ENCODE results near the gene TNFRSF1B.

Gene TNFRSF1B

DNA sequence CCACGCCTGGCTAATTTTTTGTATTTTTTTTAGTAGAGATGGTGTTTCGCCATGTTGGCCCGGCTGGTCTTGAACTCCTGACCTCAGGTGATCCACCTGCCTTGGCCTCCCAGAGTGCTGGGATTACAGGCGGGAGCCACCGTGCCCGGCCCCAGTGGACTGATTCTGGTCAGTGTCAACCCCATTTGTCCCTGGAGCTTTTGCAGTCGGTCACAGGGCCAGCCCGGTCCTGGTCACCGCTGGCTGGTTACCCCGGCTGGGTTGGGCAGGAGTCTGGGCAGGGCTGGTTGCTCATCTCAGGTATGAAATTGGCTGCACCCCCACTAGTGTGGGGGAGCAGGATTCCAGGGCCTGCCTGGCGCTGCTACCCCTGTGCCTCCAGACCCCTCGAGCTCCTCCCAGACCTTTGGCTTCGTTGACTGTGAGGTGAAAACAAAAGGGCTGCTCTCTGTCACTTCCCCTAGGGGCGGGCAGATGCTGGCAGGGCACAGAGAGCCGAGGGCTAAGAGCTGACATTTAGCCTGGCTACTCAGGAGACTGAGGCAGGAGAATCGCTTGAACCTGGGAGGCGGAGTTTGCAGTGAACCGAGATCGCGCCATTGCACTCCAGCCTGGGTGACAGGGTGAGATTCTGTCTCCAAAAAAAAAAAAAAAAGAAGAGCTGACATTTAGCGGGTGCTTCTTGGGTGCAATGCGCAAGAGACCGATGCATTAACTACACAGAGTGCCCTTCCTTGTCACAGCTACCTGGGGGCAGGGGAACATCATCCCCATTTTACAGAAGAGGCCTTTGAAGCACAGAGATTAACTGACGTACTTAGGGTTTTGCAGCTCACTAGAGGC, 10.6 kb downstream of the TNFRSF1B start:
- no peak for TF ChIP-seq ARNT (IDR thresholded peaks at IDR 0.05)
- no peak for TF ChIP-seq FOXA1 (IDR thresholded peaks at IDR 0.05)
- TF ChIP-seq FOXK2 (IDR thresholded peaks at IDR 0.05) = no peak
- TF ChIP-seq HDGF (IDR thresholded peaks at IDR 0.05; ENCODE audit: borderline replicate concordance) = no peak
- TF ChIP-seq SUZ12 (IDR thresholded peaks at IDR 0.05) = no peak
- no peak for TF ChIP-seq TARDBP (IDR thresholded peaks at IDR 0.05)
- no peak for TF ChIP-seq ZNF384 (IDR thresholded peaks at IDR 0.05)
- TF ChIP-seq SP1 (IDR thresholded peaks at IDR 0.05) = no peak
- TF ChIP-seq FOXM1 (IDR thresholded peaks at IDR 0.05; ENCODE audit: borderline replicate concordance) = no peak
- no peak for TF ChIP-seq CTBP1 (IDR thresholded peaks at IDR 0.05; ENCODE audit: borderline replicate concordance)
- TF ChIP-seq NFRKB (IDR thresholded peaks at IDR 0.05) = no peak
- TF ChIP-seq, protein P1, sequence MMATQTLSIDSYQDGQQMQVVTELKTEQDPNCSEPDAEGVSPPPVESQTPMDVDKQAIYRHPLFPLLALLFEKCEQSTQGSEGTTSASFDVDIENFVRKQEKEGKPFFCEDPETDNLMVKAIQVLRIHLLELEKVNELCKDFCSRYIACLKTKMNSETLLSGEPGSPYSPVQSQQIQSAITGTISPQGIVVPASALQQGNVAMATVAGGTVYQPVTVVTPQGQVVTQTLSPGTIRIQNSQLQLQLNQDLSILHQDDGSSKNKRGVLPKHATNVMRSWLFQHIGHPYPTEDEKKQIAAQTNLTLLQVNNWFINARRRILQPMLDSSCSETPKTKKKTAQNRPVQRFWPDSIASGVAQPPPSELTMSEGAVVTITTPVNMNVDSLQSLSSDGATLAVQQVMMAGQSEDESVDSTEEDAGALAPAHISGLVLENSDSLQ (IDR thresholded peaks at IDR 0.05) = no peak
- TF ChIP-seq LEF1 (IDR thresholded peaks at IDR 0.05; ENCODE audit: borderline replicate concordance) = no peak
- ChIA-PET CTCF (interaction anchor here (0.7 to 1.8 kb wide), 4 partner anchors 15 to 53 kb away, joined by 3 to 6 read pairs (median 4); no protein-coding TSS in a partner anchor), POLR2A (no interaction called here)
- no peak for DNase-seq (ENCODE audit: extremely low spot score)

DNA sequence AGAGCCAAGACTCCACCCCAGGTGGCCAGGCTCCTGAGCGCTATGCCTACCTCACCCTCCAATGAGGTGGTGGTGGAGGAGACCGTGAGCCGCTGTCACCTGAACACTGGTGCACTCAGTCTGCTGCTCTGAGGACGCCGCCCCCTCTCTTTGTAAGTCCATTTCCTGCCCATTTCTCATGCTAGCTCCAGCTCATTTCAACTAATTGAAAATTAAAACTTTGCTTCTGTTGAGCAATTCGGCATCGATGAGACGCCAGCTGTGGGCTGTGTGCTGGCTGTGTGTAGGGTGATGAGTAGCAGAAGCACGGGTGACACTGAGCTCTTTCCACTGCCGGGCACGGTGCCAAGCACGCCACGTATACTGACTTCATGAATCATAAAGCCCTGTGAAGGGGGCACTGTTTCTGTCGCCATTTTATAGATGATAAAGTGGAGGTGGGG, 11.2 kb downstream of the TNFRSF1B start:
- POLR2A ChIA-PET = no interaction called here
- CTCF ChIA-PET = interaction anchor here (0.7 to 1.8 kb wide), 4 partner anchors 15 to 53 kb away, joined by 3 to 6 read pairs (median 4); no protein-coding TSS in a partner anchor
- no peak for TF ChIP-seq LEF1 (IDR thresholded peaks at IDR 0.05; ENCODE audit: borderline replicate concordance)
- no peak for TF ChIP-seq ZNF384 (IDR thresholded peaks at IDR 0.05)
- TF ChIP-seq SUZ12 (IDR thresholded peaks at IDR 0.05) = no peak
- TF ChIP-seq FOXA1 (IDR thresholded peaks at IDR 0.05) = no peak
- TF ChIP-seq, protein P1 (IDR thresholded peaks at IDR 0.05) = no peak
- TF ChIP-seq BHLHE40 (IDR thresholded peaks at IDR 0.05; ENCODE audit: borderline replicate concordance) = no peak
- no peak for TF ChIP-seq ELF4 (IDR thresholded peaks at IDR 0.05)
- no peak for TF ChIP-seq HDGF (IDR thresholded peaks at IDR 0.05; ENCODE audit: borderline replicate concordance)
- TF ChIP-seq CTBP1 (IDR thresholded peaks at IDR 0.05; ENCODE audit: borderline replicate concordance) = no peak
- no peak for TF ChIP-seq FOXK2 (IDR thresholded peaks at IDR 0.05)
- TF ChIP-seq TARDBP (IDR thresholded peaks at IDR 0.05) = no peak
- DNase-seq (ENCODE audit: extremely low spot score) = no peak

DNA sequence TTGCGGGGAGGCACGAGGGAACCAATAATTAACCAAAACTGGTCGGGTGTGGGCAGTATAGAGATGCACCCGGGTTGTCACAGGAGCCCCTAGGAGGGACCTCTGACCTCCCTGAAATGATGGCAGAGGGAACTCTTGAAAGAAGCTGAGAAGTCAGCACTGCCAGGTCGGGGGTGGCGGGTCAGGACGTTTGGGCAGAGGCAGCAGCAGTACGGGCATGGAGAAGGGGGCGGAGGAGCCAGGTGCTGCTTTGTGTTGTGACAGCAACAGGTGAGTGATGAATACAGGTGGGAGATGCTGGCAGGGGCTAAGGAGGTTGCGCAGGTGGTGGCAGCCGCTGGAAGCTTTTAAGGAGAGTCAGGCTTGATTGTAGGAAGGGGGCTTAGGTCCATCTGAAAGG, 11.7 kb downstream of the TNFRSF1B start:
- no peak for DNase-seq (ENCODE audit: extremely low spot score)
- no peak for TF ChIP-seq FOXA1 (IDR thresholded peaks at IDR 0.05)
- TF ChIP-seq ARNT (IDR thresholded peaks at IDR 0.05) = no peak
- no peak for TF ChIP-seq L3MBTL2 (conservative IDR thresholded peaks at IDR 0.05)
- TF ChIP-seq FOXK2 (IDR thresholded peaks at IDR 0.05) = no peak
- TF ChIP-seq ELF4 (IDR thresholded peaks at IDR 0.05) = no peak
- TF ChIP-seq LEF1 (IDR thresholded peaks at IDR 0.05; ENCODE audit: borderline replicate concordance) = no peak
- TF ChIP-seq FOXM1 (IDR thresholded peaks at IDR 0.05; ENCODE audit: borderline replicate concordance) = no peak
- TF ChIP-seq NFRKB (IDR thresholded peaks at IDR 0.05) = no peak
- TF ChIP-seq TARDBP (IDR thresholded peaks at IDR 0.05) = no peak
- no peak for TF ChIP-seq BHLHE40 (IDR thresholded peaks at IDR 0.05; ENCODE audit: borderline replicate concordance)
- no peak for TF ChIP-seq SP1 (IDR thresholded peaks at IDR 0.05)
- TF ChIP-seq, protein P1 (IDR thresholded peaks at IDR 0.05) = no peak
- no peak for TF ChIP-seq HDGF (IDR thresholded peaks at IDR 0.05; ENCODE audit: borderline replicate concordance)
- CTCF ChIA-PET = interaction anchor here (1.8 kb wide), 1 partner anchor 54 kb away, joined by 6 read pairs; no protein-coding TSS in a partner anchor
- POLR2A ChIA-PET = no interaction called here

DNA sequence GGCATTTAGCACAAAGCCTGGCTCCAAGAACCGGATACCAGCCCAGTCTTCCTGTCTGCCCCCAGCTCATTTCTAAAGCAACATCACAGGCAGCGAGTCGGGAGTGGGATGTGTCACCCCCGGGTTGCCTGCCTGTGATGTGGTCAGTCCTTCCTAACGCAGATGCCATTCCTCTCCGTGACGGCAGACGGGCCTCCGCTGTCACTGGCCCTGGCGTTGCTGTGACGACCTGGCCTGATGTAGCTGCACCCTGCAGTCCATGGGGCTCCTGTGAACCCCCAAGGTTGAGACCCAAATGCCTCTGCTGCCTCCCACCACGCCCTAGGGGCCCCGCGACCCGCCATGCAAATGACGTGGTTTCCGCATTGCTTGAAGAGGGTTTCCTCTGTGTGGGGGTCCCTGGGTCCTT, 12.3 kb downstream of the TNFRSF1B start:
- ChIA-PET CTCF (interaction anchor here (1.8 kb wide), 1 partner anchor 54 kb away, joined by 6 read pairs; no protein-coding TSS in a partner anchor), POLR2A (no interaction called here)
- TF ChIP-seq CTBP1 (IDR thresholded peaks at IDR 0.05; ENCODE audit: borderline replicate concordance) (no peak), SP1 (IDR thresholded peaks at IDR 0.05) (no peak), HDGF (IDR thresholded peaks at IDR 0.05; ENCODE audit: borderline replicate concordance) (no peak), FOXM1 (IDR thresholded peaks at IDR 0.05; ENCODE audit: borderline replicate concordance) (no peak), SUZ12 (IDR thresholded peaks at IDR 0.05) (no peak), ELF4 (IDR thresholded peaks at IDR 0.05) (no peak), NFRKB (IDR thresholded peaks at IDR 0.05) (no peak), FOXA1 (IDR thresholded peaks at IDR 0.05) (no peak)
- TF ChIP-seq, protein P1 (IDR thresholded peaks at IDR 0.05) = no peak
- DNase-seq (ENCODE audit: extremely low spot score) = no peak

DNA sequence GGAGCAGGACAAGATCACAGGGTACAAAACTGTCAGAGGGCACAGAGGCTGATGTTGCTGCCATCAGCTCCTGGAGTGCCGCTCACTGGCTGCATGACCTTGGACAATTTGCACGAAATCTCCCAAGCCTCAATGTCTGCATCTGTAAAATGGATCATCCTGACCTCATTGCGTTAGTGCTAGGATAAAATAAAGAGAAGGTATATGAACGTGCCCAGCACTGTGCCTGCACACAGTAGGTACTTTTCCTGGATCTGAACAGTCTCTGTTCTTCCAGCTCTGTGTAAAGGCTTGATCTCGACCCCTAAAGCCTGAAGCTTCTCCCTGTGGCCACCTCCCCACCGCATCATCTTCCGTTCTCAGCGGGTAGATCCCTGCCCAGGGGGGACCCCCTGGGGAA, 12.9 kb downstream of the TNFRSF1B start:
- ChIA-PET CTCF (interaction anchor here (4.6 kb wide), 1 partner anchor 55 kb away, joined by 19 read pairs; no protein-coding TSS in a partner anchor), POLR2A (no interaction called here)
- no peak for TF ChIP-seq L3MBTL2 (conservative IDR thresholded peaks at IDR 0.05)
- no peak for TF ChIP-seq NFRKB (IDR thresholded peaks at IDR 0.05)
- TF ChIP-seq ELF4 (IDR thresholded peaks at IDR 0.05) = no peak
- TF ChIP-seq FOXA1 (IDR thresholded peaks at IDR 0.05) = no peak
- no peak for TF ChIP-seq ARNT (IDR thresholded peaks at IDR 0.05)
- no peak for DNase-seq (ENCODE audit: extremely low spot score)
